Gastrocnemius medialis (tissue), 4 donors: ENCODE data around the gene SEC11A. TPM values are rescaled to one million over a fixed set of nuclear protein-coding genes. Genes with fewer than 3 reads are reported as not detected.

ENCODE experiments used
- ATAC-seq, 2 donors: fragments of 150-250 bp; one replicate each; pipeline ENCODE4 v1.9.1; 2016
- DNase-seq, 2 donors: peaks; one replicate each; pipeline ENCODE4 v3.0.0-alpha.2; 2019
- H3K27ac ChIP-seq, 4 donors: fragments of 200-600 bp; sonication (generic); 1 replicate in 1 of 4; 2 replicates in 3 of 4; pipeline ENCODE4 v1.5.1; 2016 to 2018; ENCODE audit warnings: mild to moderate bottlenecking in 2 of 4, moderate library complexity in 1 of 4
- H3K27me3 ChIP-seq, 3 donors: fragments of 200-600 bp; sonication (generic) in 2 of 3; 1 replicate in 1 of 3; 2 replicates in 2 of 3; pipeline versions ENCODE4 v1.5.1 to v1.6.0; 2016 to 2019; ENCODE audit warnings: mild to moderate bottlenecking in 1 of 3, moderate library complexity in 1 of 3
- H3K36me3 ChIP-seq, 2 donors: fragments of 200-600 bp; sonication (generic) in 1 of 2; one replicate each; pipeline ENCODE4 v1.5.1; 2017 to 2018
- H3K4me1 ChIP-seq, 2 donors: fragments of 200-600 bp; sonication (generic) in 1 of 2; one replicate each; pipeline ENCODE4 v1.5.1; 2016 to 2017; ENCODE audit warnings: mild to moderate bottlenecking in 2 of 2
- H3K4me3 ChIP-seq, 4 donors: fragments of 200-600 bp; sonication (generic) in 3 of 4; 1 replicate in 1 of 4; 2 replicates in 3 of 4; pipeline ENCODE4 v1.5.1; 2016 to 2019; ENCODE audit warnings: mild to moderate bottlenecking in 2 of 4
- H3K9me3 ChIP-seq, 3 donors: fragments of 200-600 bp; sonication (generic) in 2 of 3; 1 replicate in 1 of 3; 2 replicates in 2 of 3; pipeline ENCODE4 v1.5.1; 2016 to 2019
- POLR2A ChIP-seq, 2 donors: fragments of 450-650 bp; IDR thresholded peaks; one replicate each; pipeline ENCODE4 v1.6.1; 2017; ENCODE audit warnings: antibody characterized with exemption in 2 of 2, mild to moderate bottlenecking in 2 of 2, moderate library complexity in 2 of 2
- in situ Hi-C, 4 donors: fragments of 200-750 bp; cut with MboI; loops; one replicate each; pipeline versions ENCODE4 v1.15.0 to v1.8.0; 2017; ENCODE audit warnings: low sequenced_read_pairs in 4 of 4
- intact Hi-C: fragments of 100-400 bp; cut with DNase I; formaldehyde crosslinking; loops from one replicate; pipeline ENCODE4 v1.15.1; 2023; ENCODE audit warnings: low total_unique reads
- total RNA-seq, 4 donors: library from RNA; depleted of rRNA; stranded (reverse); fragments of >200 nt; gene quantifications; one replicate each; pipeline versions ENCODE4 v1.1.0 to v1.2.3, GENCODE V29; 2016
- TF ChIP-seq, protein P1 (sequence below), 5 experiments: fragments of 450-650 bp in 3 of 5; fragments of 200-600 bp in 2 of 5; sonication (generic) in 2 of 5; IDR thresholded peaks in 4 of 5; conservative IDR thresholded peaks in 1 of 5; 1 replicate in 4 of 5; 2 replicates in 1 of 5; pipeline ENCODE4 v1.5.1; 2016 to 2019; ENCODE audit warnings: antibody characterized with exemption in 5 of 5, mild to moderate bottlenecking in 3 of 5, moderate library complexity in 3 of 5

The SEC11A gene
- total RNA-seq, 4 donors from 2014 or later: 90.2 to 127 (median 118) TPM

DNA sequence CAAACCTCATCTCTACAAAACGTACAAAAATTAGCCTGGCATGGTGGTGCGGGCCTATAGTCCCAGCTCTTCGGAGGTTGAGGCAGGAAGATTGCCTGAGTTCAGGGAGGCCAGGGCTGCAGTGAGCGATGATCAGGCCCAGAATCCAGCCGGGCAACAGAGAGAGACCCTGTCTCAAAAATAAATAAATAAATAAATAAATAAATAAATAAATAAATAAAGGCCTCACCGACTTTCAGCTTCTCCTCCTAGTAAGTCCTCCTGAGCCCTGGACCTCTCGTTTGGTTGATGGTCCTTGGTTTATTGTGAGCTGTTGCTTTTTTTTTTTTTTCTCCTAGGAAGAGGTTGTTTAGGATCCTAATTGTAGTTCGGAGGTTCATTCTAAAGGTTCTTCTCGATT is 86.9 kb downstream of the SEC11A start:
- Histone ChIP-seq H3K4me3 (no peak overlapping the region), H3K36me3 (no peaks in the 10 kb centered on the region), H3K4me1 (peaks cover 23 to 27% of the 10 kb centered on the region in 2 donors), H3K27me3 (no peaks in the 10 kb centered on the region), H3K9me3 (no peaks in the 10 kb centered on the region), H3K27ac (no peak overlapping the region)
- in situ Hi-C loops (no loop called here), intact Hi-C loops (no loop called here)
- no peak for ATAC-seq
- DNase-seq: no peak
- TF ChIP-seq, protein P1, sequence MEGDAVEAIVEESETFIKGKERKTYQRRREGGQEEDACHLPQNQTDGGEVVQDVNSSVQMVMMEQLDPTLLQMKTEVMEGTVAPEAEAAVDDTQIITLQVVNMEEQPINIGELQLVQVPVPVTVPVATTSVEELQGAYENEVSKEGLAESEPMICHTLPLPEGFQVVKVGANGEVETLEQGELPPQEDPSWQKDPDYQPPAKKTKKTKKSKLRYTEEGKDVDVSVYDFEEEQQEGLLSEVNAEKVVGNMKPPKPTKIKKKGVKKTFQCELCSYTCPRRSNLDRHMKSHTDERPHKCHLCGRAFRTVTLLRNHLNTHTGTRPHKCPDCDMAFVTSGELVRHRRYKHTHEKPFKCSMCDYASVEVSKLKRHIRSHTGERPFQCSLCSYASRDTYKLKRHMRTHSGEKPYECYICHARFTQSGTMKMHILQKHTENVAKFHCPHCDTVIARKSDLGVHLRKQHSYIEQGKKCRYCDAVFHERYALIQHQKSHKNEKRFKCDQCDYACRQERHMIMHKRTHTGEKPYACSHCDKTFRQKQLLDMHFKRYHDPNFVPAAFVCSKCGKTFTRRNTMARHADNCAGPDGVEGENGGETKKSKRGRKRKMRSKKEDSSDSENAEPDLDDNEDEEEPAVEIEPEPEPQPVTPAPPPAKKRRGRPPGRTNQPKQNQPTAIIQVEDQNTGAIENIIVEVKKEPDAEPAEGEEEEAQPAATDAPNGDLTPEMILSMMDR (IDR thresholded peaks at IDR 0.05 in 4 of 5, conservative IDR thresholded peaks at IDR 0.05 in 1 of 5): no peak
- no peak for TF ChIP-seq POLR2A (IDR thresholded peaks at IDR 0.05)

DNA sequence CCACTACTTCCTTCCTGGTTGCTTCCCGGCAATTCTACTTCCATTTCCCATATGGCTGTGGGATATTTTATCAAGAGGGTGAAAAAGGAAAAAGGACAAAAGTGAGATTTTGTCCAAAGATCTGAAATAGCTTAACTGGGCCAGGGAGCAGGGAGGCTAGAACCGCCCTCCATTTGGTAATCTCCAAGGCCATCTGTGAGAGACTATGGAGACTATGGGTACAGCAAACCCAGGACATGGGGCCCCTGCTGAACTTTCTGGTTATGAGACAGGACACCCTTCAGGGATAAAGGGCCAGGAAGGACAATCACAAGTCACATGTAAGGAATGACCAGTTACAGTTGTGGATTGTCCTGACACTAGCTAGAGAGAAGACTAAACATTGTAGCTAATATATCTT is 90.8 kb downstream of the SEC11A start:
- no peaks in the 10 kb centered on the region for H3K27me3 ChIP-seq
- H3K4me1 ChIP-seq: peaks cover under 1 to 5% of the 10 kb centered on the region in 2 donors
- DNase-seq (no peak), ATAC-seq (no peak)
- in situ Hi-C loops (no loop called here), intact Hi-C loops (no loop called here)
- peaks cover 0 to 10% (median 8%) of the 10 kb centered on the region in 3 donors for H3K9me3 ChIP-seq
- peaks cover 3 to 31% of the 10 kb centered on the region in 2 donors for H3K36me3 ChIP-seq
- H3K27ac ChIP-seq: no peak overlapping the region
- TF ChIP-seq POLR2A (IDR thresholded peaks at IDR 0.05): no peak
- TF ChIP-seq, protein P1 (IDR thresholded peaks at IDR 0.05 in 4 of 5, conservative IDR thresholded peaks at IDR 0.05 in 1 of 5): no peak
- H3K4me3 ChIP-seq: no peak overlapping the region

DNA sequence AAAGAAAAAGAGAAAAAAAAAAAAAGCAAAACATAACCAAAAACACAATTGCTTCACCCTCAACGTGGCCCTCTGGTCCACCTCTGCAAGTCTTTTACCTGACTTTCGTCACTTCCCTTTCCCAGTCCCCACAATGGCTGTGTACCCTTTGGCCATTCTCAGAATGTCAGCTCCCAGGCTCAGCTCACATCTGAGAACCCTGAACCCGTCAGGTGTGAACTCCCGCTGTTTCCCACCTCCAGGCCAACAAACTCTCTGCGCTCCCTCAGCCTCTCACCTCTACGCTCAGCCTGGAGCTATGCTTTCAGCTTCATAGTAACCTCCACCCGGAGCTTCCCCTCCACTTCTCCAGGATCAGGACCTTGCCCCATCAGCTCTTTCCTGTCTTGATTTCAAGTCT is 91.6 kb downstream of the SEC11A start:
- DNase-seq: no peak
- Histone ChIP-seq H3K9me3 (peaks cover 0 to 10% (median 8%) of the 10 kb centered on the region in 3 donors), H3K36me3 (peaks cover 3 to 31% of the 10 kb centered on the region in 2 donors), H3K4me1 (no peaks in the 10 kb centered on the region), H3K27me3 (no peaks in the 10 kb centered on the region), H3K27ac (no peak overlapping the region), H3K4me3 (no peak overlapping the region)
- no peak for ATAC-seq
- in situ Hi-C loops: no loop called here
- TF ChIP-seq POLR2A (IDR thresholded peaks at IDR 0.05): no peak
- TF ChIP-seq, protein P1 (IDR thresholded peaks at IDR 0.05 in 4 of 5, conservative IDR thresholded peaks at IDR 0.05 in 1 of 5): no peak
- intact Hi-C loops: no loop called here

DNA sequence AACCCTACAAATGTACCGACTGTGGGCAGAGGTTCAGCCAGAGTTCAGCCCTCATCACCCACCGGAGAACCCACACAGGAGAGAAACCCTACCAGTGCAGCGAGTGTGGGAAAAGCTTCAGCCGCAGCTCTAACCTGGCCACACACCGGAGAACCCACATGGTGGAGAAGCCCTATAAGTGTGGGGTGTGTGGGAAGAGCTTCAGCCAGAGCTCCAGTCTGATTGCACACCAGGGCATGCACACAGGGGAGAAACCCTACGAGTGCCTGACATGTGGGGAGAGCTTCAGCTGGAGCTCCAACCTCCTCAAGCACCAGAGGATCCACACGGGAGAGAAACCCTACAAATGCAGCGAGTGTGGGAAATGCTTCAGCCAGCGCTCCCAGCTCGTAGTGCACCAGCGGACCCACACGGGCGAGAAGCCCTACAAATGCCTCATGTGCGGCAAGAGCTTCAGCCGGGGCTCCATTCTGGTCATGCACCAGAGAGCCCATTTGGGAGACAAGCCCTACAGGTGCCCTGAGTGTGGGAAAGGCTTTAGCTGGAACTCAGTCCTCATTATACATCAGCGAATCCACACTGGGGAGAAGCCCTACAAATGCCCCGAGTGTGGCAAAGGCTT is 94.5 kb downstream of the SEC11A start:
- Histone ChIP-seq H3K27ac (no peak overlapping the region), H3K36me3 (peaks cover 3 to 31% of the 10 kb centered on the region in 2 donors), H3K4me1 (peaks cover 3 to 18% of the 10 kb centered on the region in 2 donors), H3K4me3 (no peak overlapping the region), H3K9me3 (peaks cover 0 to 10% (median 8%) of the 10 kb centered on the region in 3 donors), H3K27me3 (no peaks in the 10 kb centered on the region)
- in situ Hi-C loops (no loop called here), intact Hi-C loops (no loop called here)
- no peak for ATAC-seq
- no peak for DNase-seq
- TF ChIP-seq POLR2A (IDR thresholded peaks at IDR 0.05): no peak

DNA sequence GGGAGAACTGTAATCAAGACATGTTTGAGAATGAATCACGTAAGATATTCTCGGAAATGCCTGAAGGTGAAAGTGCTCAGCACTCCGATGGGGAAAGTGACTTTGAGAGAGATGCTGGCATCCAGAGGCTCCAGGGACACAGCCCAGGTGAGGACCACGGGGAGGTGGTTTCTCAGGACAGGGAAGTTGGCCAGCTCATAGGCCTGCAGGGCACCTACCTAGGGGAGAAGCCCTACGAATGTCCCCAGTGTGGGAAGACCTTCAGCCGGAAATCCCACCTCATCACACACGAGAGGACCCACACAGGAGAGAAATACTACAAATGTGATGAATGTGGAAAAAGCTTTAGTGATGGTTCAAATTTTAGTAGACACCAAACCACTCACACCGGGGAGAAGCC is 95.3 kb downstream of the SEC11A start:
- peaks cover 3 to 31% of the 10 kb centered on the region in 2 donors for H3K36me3 ChIP-seq
- H3K27me3 ChIP-seq: no peaks in the 10 kb centered on the region
- peaks cover 0 to 10% (median 8%) of the 10 kb centered on the region in 3 donors for H3K9me3 ChIP-seq
- in situ Hi-C loops: no loop called here
- intact Hi-C loops: no loop called here
- no peak overlapping the region for H3K4me3 ChIP-seq
- ATAC-seq (no peak), DNase-seq (no peak)
- TF ChIP-seq, protein P1 (IDR thresholded peaks at IDR 0.05 in 4 of 5, conservative IDR thresholded peaks at IDR 0.05 in 1 of 5): no peak
- H3K27ac ChIP-seq: no peak overlapping the region
- peaks cover 3 to 18% of the 10 kb centered on the region in 2 donors for H3K4me1 ChIP-seq

Other genes starting within 250 kb of the SEC11A start
- 10 to 100 TPM in 1 of 4 donors, 1 to 10 TPM in 3; 6.1 to 10.3 (median 8.6) TPM for gene ZSCAN2, start 115.1 kb downstream of the SEC11A start, total RNA-seq
- 10 to 100 TPM in 3 of 4 donors, 1 to 10 TPM in 1; 6.7 to 11.7 (median 10.3) TPM for gene WDR73, start 61.9 kb downstream of the SEC11A start, total RNA-seq
- 1 to 10 TPM in 2 of 4 donors, under 1 TPM in 1, not detected in 1; 0.94 to 1.6 (median 1.6) TPM for gene NMB, start 57.9 kb downstream of the SEC11A start, total RNA-seq
- gene ZNF592, start 32.5 kb upstream of the SEC11A start, total RNA-seq: 10 to 100 TPM; 30.0 to 49.2 (median 33.8) TPM
- 100 to 1,000 TPM; 131 to 406 (median 305) TPM for gene ALPK3, start 101.2 kb upstream of the SEC11A start, total RNA-seq
- gene SLC28A1, start 168.5 kb upstream of the SEC11A start, total RNA-seq: under 1 TPM in 1 of 4 donors, not detected in 3; 0.47 TPM